ENCODE measurements around the gene SEMA4D. TPM values are rescaled to one million over a fixed set of nuclear protein-coding genes. Genes with fewer than 3 reads are reported as not detected.
A peak's percentile ranks its signal among the peaks of the same experiment; 100 is the strongest.

The SEMA4D gene
- total RNA-seq, 1 donor from 2014 or later, result 49.9 TPM

DNA sequence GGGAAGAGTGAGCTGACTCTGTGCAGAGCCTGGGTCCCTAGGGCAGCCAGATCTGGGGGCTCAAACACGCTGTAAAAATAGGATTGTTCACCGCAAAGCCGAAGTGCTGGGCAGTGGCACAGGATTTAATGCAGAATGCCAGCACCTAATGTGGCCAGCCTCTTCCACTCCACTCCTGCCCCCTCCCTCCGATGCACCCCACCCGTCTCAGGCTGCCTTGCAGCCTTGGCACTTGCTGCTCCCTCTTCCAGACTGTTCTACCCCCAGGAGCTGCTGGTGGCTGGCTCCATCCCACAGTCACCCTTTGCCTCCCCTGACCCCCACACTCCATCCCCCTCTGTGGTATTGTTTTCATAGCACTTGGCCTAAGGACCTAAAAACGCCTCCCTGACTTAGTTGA, 86.2 kb downstream of the SEMA4D start:
- no peak overlapping the region for H3K27ac ChIP-seq
- H3K4me1 ChIP-seq, result peaks cover under 1% of the 10 kb centered on the region
- no peaks in the 10 kb centered on the region for H3K27me3 ChIP-seq (ENCODE audit: low read depth)
- DNase-seq, result no peak
- TF ChIP-seq, protein P1, sequence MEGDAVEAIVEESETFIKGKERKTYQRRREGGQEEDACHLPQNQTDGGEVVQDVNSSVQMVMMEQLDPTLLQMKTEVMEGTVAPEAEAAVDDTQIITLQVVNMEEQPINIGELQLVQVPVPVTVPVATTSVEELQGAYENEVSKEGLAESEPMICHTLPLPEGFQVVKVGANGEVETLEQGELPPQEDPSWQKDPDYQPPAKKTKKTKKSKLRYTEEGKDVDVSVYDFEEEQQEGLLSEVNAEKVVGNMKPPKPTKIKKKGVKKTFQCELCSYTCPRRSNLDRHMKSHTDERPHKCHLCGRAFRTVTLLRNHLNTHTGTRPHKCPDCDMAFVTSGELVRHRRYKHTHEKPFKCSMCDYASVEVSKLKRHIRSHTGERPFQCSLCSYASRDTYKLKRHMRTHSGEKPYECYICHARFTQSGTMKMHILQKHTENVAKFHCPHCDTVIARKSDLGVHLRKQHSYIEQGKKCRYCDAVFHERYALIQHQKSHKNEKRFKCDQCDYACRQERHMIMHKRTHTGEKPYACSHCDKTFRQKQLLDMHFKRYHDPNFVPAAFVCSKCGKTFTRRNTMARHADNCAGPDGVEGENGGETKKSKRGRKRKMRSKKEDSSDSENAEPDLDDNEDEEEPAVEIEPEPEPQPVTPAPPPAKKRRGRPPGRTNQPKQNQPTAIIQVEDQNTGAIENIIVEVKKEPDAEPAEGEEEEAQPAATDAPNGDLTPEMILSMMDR (IDR thresholded peaks at IDR 0.05), result no peak
- H3K4me3 ChIP-seq, result no peak overlapping the region
- no peak for ATAC-seq
- H3K36me3 ChIP-seq, result peaks cover 8% of the 10 kb centered on the region
- no peaks in the 10 kb centered on the region for H3K9me3 ChIP-seq
- intact Hi-C loops (cut with DNase I), result no loop called here

GRCh38 chr9:89410641-89411350, 87.1 kb downstream of the SEMA4D start:
- H3K27me3 ChIP-seq (ENCODE audit: low read depth), result no peaks in the 10 kb centered on the region
- H3K4me1 ChIP-seq, result peaks cover 10% of the 10 kb centered on the region
- no peak overlapping the region for H3K27ac ChIP-seq
- TF ChIP-seq, protein P1 (IDR thresholded peaks at IDR 0.05), result no peak
- H3K36me3 ChIP-seq, result peaks cover 8% of the 10 kb centered on the region
- DNase-seq (no peak), ATAC-seq (no peak)
- no peak overlapping the region for H3K4me3 ChIP-seq
- H3K9me3 ChIP-seq, result no peaks in the 10 kb centered on the region
- intact Hi-C loops (cut with DNase I), result no loop called here

DNA sequence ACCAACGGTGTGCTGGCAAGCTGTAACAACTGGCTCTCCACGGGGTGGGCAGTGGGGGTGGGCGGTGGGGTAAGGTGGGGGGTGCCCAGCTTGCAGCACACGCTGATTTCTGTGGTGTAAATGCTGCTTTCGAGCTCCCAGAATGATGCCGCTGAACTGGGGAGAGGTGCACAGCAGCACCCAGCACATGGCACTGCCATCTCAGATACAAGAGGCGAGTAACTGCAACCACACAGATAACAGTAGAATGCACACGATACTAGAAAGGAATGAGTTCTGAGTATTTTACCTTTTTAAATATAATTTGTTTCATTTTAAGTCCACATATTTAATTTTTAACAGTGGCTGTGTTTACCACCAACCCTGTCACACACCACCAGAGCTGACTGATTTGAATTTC, 87.9 kb downstream of the SEMA4D start:
- H3K27ac ChIP-seq, result no peak overlapping the region
- H3K36me3 ChIP-seq, result peaks cover 8% of the 10 kb centered on the region
- TF ChIP-seq, protein P1 (IDR thresholded peaks at IDR 0.05), result no peak
- intact Hi-C loops (cut with DNase I), result no loop called here
- no peak for ATAC-seq
- no peaks in the 10 kb centered on the region for H3K27me3 ChIP-seq (ENCODE audit: low read depth)
- DNase-seq, result no peak
- H3K4me1 ChIP-seq, result peaks cover 13% of the 10 kb centered on the region
- H3K9me3 ChIP-seq, result no peaks in the 10 kb centered on the region
- H3K4me3 ChIP-seq, result no peak overlapping the region

- DNase-seq (no peak), ATAC-seq (no peak)
- H3K27ac ChIP-seq, result no peak overlapping the region
- peaks cover 8% of the 10 kb centered on the region for H3K36me3 ChIP-seq
- H3K27me3 ChIP-seq (ENCODE audit: low read depth), result no peaks in the 10 kb centered on the region
- peaks cover 13% of the 10 kb centered on the region for H3K4me1 ChIP-seq
- H3K4me3 ChIP-seq, result no peak overlapping the region
- H3K9me3 ChIP-seq, result no peaks in the 10 kb centered on the region
- TF ChIP-seq, protein P1 (IDR thresholded peaks at IDR 0.05), result no peak
- intact Hi-C loops (cut with DNase I), result no loop called here
Observed at GRCh38 chr9:89409466-89409865, 88.4 kb downstream of the SEMA4D start.

GRCh38 chr9:89408628-89409101, 89.2 kb downstream of the SEMA4D start:
- ATAC-seq (peak; percentile 55 to 59), DNase-seq (no peak)
- H3K4me3 ChIP-seq, result no peak overlapping the region
- intact Hi-C loops (cut with DNase I), result no loop called here
- no peaks in the 10 kb centered on the region for H3K27me3 ChIP-seq (ENCODE audit: low read depth)
- no peak overlapping the region for H3K27ac ChIP-seq
- TF ChIP-seq, protein P1 (IDR thresholded peaks at IDR 0.05), result no peak
- H3K4me1 ChIP-seq, result peaks cover 13% of the 10 kb centered on the region
- peaks cover 8% of the 10 kb centered on the region for H3K36me3 ChIP-seq
- H3K9me3 ChIP-seq, result no peaks in the 10 kb centered on the region
